D721Med (cell line): Measurements from ENCODE around the gene KCNQ2.

Source experiments
- DNase-seq: peaks from one replicate; pipeline ENCODE4 v3.0.0; 2011; ENCODE audit warnings: low spot score; ENCODE audit not compliant: insufficient read length
- FAIRE-seq: peaks from 2 replicates; lab custom pipeline; 2011; peaks lifted over from hg19 to GRCh38; lab: Jason Lieb, UNC
- TF ChIP-seq, protein P1 (sequence below): IDR thresholded peaks from 2 replicates; pipeline ENCODE4 v1.5.1; 2012; ENCODE audit warnings: mild to moderate bottlenecking, control low read depth; ENCODE audit not compliant: insufficient read depth; ENCODE audit errors: missing control alignments

The KCNQ2 gene

GRCh38 chr20:63487781-63488241, 15.4 kb upstream of the KCNQ2 start:
- TF ChIP-seq, protein P1, sequence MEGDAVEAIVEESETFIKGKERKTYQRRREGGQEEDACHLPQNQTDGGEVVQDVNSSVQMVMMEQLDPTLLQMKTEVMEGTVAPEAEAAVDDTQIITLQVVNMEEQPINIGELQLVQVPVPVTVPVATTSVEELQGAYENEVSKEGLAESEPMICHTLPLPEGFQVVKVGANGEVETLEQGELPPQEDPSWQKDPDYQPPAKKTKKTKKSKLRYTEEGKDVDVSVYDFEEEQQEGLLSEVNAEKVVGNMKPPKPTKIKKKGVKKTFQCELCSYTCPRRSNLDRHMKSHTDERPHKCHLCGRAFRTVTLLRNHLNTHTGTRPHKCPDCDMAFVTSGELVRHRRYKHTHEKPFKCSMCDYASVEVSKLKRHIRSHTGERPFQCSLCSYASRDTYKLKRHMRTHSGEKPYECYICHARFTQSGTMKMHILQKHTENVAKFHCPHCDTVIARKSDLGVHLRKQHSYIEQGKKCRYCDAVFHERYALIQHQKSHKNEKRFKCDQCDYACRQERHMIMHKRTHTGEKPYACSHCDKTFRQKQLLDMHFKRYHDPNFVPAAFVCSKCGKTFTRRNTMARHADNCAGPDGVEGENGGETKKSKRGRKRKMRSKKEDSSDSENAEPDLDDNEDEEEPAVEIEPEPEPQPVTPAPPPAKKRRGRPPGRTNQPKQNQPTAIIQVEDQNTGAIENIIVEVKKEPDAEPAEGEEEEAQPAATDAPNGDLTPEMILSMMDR = no peak
- no peak for DNase-seq
- no peak for FAIRE-seq

- no peak for DNase-seq
- FAIRE-seq = no peak
- TF ChIP-seq, protein P1 = no peak
Measured at GRCh38 chr20:63487116-63487764, 14.8 kb upstream of the KCNQ2 start.

GRCh38 chr20:63486300-63486855, 13.9 kb upstream of the KCNQ2 start:
- no peak for FAIRE-seq
- TF ChIP-seq, protein P1 = no peak
- DNase-seq = no peak

DNA sequence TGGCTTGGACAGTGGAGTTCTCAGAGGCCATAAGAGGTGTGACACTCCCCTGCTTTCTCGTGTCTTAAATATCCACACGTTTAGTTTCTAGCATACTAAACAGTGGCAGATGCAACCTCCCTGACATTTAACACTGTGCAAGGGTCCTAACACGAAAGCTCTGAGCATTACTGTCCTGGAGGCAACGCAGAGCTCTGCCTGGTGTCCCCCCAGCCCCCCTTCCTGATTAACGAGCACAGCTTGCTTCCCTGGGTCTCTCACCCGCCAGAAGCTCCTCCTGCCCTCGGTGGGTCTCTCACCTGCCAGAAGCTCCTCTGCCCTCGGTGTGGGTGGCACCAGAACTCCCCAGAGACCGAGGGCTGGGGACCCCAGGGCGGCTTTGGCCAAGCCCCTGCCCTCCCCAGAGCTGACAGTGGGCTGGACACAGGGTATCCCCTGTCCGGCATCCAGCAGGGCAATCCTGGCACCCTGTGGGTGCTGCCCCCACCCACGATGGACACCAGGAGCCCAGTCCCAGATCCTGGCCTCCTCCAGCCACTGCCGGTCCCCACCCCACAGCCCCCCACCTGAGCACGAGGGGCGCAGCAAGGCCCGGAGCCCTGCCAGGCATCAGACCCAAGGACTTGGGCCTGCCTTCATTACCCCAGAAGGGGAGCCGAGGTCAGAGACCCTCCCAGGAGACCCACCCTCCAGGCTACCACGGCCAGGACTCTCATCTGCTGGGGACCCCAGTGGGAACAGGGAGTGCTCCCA, 12.4 kb upstream of the KCNQ2 start:
- TF ChIP-seq, protein P1 = no peak
- FAIRE-seq (no peak), DNase-seq (no peak)

- DNase-seq (no peak), FAIRE-seq (no peak)
- TF ChIP-seq, protein P1 = no peak
Measured at GRCh38 chr20:63484236-63484635, 11.8 kb upstream of the KCNQ2 start.

GRCh38 chr20:63483834-63484233, 11.4 kb upstream of the KCNQ2 start:
- TF ChIP-seq, protein P1 = peak; percentile 26
- DNase-seq (no peak), FAIRE-seq (no peak)
